ENCODE results near the gene TAF11L12.
"Not testable (repeated sequence)": the region's sequence is repeated elsewhere in the genome, so short reads cannot be mapped to it uniquely, and the experiment has no call there.

Gene TAF11L12

GRCh38 chr5:17631788-17632187 lies 21.6 kb downstream of the TAF11L12 start, which contains the start of gene TAF11L13:
TAF11L13 (plus strand) TSS chr5:17632088.
- not testable (repeated sequence) for H3K4me3 ChIP-seq (ENCODE audit: low read length); H3K27me3 ChIP-seq (ENCODE audit: control insufficient read depth, insufficient read depth, low read length); H3K27ac ChIP-seq (ENCODE audit: low read length); H3K36me3 ChIP-seq (ENCODE audit: control insufficient read depth, low read depth, low read length); H3K4me1 ChIP-seq (ENCODE audit: control insufficient read depth, low read depth, low read length); H3K9ac ChIP-seq (ENCODE audit: low read length); H3K9me3 ChIP-seq (ENCODE audit: control insufficient read depth, low read depth, low read length)

- H3K27me3 ChIP-seq (ENCODE audit: control insufficient read depth, insufficient read depth, low read length) = no peaks in the 10 kb centered on the region
- no peaks in the 10 kb centered on the region for H3K4me1 ChIP-seq (ENCODE audit: control insufficient read depth, low read depth, low read length)
- H3K4me3 ChIP-seq (ENCODE audit: low read length) = no peak within 1 kb of the TSS
- H3K36me3 ChIP-seq (ENCODE audit: control insufficient read depth, low read depth, low read length) = no peaks in the 10 kb centered on the region
- no peak within 1 kb of the TSS for H3K9ac ChIP-seq (ENCODE audit: low read length)
- no peak within 1 kb of the TSS for H3K27ac ChIP-seq (ENCODE audit: low read length)
- no peaks in the 10 kb centered on the region for H3K9me3 ChIP-seq (ENCODE audit: control insufficient read depth, low read depth, low read length)
Measured at GRCh38 chr5:17634160-17634559, 24.0 kb downstream of the TAF11L12 start, which contains the start of gene TAF11L14. TAF11L14 (plus strand) TSS chr5:17634460.

- not testable (repeated sequence) for H3K27me3 ChIP-seq (ENCODE audit: control insufficient read depth, insufficient read depth, low read length); H3K36me3 ChIP-seq (ENCODE audit: control insufficient read depth, low read depth, low read length); H3K9me3 ChIP-seq (ENCODE audit: control insufficient read depth, low read depth, low read length); H3K4me3 ChIP-seq (ENCODE audit: low read length); H3K27ac ChIP-seq (ENCODE audit: low read length); H3K4me1 ChIP-seq (ENCODE audit: control insufficient read depth, low read depth, low read length); H3K9ac ChIP-seq (ENCODE audit: low read length)
Measured at GRCh38 chr5:17649232-17649631, 39.0 kb downstream of the TAF11L12 start.

- H3K4me1 ChIP-seq (ENCODE audit: control insufficient read depth, low read depth, low read length); H3K36me3 ChIP-seq (ENCODE audit: control insufficient read depth, low read depth, low read length): not testable (repeated sequence)
Measured at GRCh38 chr5:17655201-17655759, 45.1 kb downstream of the TAF11L12 start.

GRCh38 chr5:17655921-17656320 lies 45.7 kb downstream of the TAF11L12 start:
- Histone ChIP-seq H3K9ac (ENCODE audit: low read length) (no peak overlapping the region), H3K27me3 (ENCODE audit: control insufficient read depth, insufficient read depth, low read length) (no peaks in the 10 kb centered on the region), H3K9me3 (ENCODE audit: control insufficient read depth, low read depth, low read length) (no peaks in the 10 kb centered on the region), H3K4me3 (ENCODE audit: low read length) (no peak overlapping the region), H3K36me3 (ENCODE audit: control insufficient read depth, low read depth, low read length) (no peaks in the 10 kb centered on the region), H3K27ac (ENCODE audit: low read length) (no peak overlapping the region), H3K4me1 (ENCODE audit: control insufficient read depth, low read depth, low read length) (no peaks in the 10 kb centered on the region)

More at GRCh38 chr5:17655201-17655759, 45.1 kb downstream of the TAF11L12 start:
- not testable (repeated sequence) for H3K27me3 ChIP-seq (ENCODE audit: control insufficient read depth, insufficient read depth, low read length); H3K9ac ChIP-seq (ENCODE audit: low read length); H3K4me3 ChIP-seq (ENCODE audit: low read length); H3K27ac ChIP-seq (ENCODE audit: low read length); H3K9me3 ChIP-seq (ENCODE audit: control insufficient read depth, low read depth, low read length)

Data from iPS-18a (cell line).